Activated CD8-positive, alpha-beta memory T cell treated with anti-CD3 and anti-CD28 coated beads for 48 hours (primary cell): ENCODE measurements around the gene DYNC2I2.
"Not testable (repeated sequence)": the region's sequence is repeated elsewhere in the genome, so short reads cannot be mapped to it uniquely, and the experiment has no call there.

Experiments used
- DNase-seq, 3 experiments: peaks; one replicate each; pipeline ENCODE4 v3.0.0-alpha.2; 2020; ENCODE audit warnings: low read depth in 2 of 3, low spot score in 2 of 3

DYNC2I2 gene

GRCh38 chr9:128619779-128620178, 36.9 kb downstream of the DYNC2I2 start:
- DNase-seq, result no peak

- no peak for DNase-seq
These were observed 37.5 kb downstream of the DYNC2I2 start for GRCh38 chr9:128619127-128619526.

DNA sequence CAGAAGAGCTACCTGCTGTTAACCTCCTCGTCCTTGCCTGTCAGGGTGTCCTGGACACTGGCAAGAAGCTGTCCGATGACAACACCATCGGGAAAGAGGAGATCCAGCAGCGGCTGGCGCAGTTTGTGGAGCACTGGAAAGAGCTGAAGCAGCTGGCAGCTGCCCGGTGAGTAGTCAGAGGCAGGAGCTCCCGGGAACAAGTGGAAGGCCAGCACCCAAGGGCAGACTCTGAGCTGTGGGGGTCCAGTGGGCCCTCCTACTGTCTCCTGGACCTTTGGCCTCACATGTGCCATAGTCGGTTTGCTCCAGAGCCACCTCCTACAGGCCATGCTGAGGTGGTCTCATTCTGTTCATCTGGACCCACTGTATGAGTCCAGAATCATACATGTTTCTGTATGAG, 38.7 kb downstream of the DYNC2I2 start:
- no peak for DNase-seq

DNA sequence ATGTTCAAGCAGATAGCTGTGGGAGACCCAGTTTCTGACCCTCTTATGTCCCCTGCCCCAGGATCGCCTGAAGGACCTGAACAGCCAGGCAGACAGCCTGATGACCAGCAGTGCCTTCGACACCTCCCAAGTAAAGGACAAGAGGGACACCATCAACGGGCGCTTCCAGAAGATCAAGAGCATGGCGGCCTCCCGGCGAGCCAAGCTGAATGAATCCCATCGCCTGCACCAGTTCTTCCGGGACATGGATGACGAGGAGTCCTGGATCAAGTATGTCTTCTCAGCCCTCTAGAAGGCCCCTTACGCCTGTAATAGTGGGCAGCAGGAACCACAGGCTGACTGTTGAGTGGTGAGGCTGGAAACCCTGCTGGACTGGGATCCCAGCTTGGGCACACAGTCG, 41.1 kb downstream of the DYNC2I2 start:
- DNase-seq, result no peak

DNA sequence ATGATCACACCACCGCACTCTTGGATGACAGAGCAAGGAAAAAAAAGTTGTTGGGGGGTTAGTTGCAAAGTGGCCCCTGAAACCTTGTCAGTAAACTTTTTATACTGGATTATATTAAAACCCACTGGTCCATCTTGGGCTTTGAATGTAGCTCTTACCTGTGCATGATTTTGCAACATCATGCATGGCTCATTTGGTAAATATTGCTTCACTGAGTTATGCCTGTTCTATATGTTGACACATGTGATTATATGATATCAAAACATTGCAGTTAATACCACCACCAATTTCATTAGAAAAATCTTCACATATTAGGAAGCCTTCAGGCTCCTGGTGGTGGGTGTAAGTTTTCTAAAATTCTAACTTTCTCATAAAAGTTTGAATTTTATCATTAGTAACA, 41.9 kb downstream of the DYNC2I2 start:
- DNase-seq, result no peak

GRCh38 chr9:128611600-128612394, 44.9 kb downstream of the DYNC2I2 start:
- DNase-seq, result no peak

- no peak for DNase-seq
These were observed 45.8 kb downstream of the DYNC2I2 start for GRCh38 chr9:128610897-128611296.

DNA sequence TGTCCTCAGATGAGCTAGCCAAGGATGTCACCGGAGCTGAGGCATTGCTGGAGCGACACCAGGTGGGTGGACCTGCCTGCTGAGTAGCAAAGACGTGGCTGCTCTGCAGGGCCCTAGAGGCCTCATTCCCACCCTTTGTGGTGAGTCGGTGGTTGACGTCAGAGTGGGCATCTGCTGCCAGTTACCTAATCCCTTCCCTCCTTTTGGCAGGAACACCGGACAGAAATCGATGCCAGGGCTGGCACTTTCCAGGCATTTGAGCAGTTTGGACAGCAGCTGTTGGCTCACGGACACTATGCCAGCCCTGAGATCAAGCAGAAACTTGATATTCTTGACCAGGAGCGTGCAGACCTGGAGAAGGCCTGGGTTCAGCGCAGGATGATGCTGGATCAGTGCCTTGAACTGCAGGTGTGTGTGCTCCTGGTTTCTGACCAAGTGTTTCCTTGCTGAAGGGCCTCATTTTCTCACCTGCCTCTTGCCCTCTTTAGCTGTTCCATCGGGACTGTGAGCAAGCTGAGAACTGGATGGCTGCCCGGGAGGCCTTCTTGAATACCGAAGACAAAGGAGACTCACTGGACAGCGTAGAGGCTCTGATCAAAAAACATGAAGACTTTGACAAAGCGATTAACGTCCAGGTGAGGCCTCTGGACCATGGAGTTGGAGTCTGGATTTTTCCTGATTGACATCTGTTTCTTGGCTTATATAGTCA, 48.9 kb downstream of the DYNC2I2 start:
- DNase-seq, result no peak

DNA sequence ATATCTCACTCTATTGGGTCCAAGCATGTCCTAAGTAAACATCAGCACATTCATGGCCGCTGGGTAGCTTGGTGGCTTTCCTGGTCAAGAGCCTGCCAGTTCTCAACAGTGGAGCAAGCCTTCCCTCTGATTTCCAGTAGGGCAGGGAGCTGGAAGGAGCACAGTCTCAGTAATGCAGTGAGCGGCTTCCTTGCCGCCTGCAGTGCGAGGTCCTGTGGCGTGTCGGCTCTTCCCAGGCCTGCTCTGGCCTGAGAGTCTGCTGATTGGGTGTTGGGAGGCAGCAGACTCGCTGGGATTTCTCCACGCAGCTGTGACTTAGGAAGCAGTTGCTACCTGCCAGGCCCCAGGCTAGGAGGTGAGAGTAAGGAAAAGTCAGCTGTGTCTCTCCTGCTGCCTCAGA, 53.0 kb downstream of the DYNC2I2 start:
- no peak for DNase-seq

DNA sequence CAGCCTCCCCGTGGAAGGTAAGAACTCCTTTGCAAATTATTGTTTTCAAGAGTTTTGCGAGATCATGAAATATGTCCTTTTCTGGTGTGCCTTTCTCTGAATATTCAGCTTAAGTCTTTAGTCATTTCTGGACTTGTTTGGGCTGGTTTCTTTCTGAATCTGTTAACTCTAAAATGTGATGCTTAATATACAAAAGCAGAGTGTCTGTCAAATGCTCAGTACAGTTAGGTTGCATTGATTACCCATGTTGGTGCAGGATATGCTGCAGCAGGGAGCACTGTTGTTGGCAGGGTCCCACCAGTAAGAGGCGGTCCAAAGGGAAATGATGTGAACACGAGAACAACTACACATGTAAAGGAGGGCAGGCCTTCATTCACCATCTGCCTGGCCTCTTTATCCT, 56.5 kb downstream of the DYNC2I2 start:
- no peak for DNase-seq

- DNase-seq, result no peak
These were observed 61.2 kb downstream of the DYNC2I2 start for GRCh38 chr9:128595471-128595870.

GRCh38 chr9:128593856-128594255, 62.8 kb downstream of the DYNC2I2 start:
- no peak for DNase-seq

DNA sequence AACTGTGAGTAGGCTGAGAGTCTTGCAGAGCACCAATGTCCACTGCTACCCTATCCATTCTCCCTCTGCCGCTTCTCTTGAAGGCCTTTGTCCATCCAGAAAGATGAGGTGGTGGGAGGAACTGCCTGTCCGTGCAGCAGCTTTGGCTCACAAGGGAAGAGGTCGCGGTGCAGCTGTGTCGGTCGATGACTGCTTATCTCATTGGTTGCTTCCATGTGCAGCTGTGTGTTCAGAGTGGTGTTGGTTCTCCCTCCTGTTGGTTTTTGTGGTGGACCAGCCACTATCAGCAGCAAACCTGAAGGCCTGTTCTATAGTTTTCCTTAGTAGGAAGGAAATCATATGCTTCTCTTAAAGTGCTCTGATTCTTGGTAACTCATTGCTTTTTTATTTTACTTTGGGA, 63.6 kb downstream of the DYNC2I2 start:
- no peak for DNase-seq

DNA sequence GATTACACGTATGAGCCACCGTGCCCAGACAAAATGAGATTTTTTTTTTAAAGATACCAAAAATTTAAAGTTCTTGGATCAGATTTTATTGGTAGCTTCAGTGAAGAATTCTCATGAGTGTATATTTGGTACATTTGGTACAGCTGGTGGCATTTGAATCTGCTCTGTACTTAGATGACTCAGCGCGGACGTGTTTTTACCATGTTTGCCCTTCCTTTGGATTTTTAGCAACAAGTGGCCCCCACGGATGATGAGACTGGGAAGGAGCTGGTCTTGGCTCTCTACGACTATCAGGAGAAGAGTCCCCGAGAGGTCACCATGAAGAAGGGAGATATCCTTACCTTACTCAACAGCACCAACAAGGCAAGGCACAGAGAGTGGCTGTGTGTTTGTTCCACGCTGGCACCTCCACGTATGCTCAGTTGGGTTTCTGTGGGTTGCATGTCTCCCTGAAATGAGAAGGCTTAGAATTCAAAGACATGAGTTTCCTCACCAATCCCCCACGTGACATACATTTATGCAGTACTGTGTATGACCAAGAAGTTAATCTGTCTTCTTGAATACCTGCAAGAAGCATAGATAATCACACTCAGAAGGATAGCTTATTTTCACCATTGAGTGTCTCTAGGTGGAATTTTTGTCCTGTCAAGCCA, 67.9 kb downstream of the DYNC2I2 start:
- no peak for DNase-seq

DNA sequence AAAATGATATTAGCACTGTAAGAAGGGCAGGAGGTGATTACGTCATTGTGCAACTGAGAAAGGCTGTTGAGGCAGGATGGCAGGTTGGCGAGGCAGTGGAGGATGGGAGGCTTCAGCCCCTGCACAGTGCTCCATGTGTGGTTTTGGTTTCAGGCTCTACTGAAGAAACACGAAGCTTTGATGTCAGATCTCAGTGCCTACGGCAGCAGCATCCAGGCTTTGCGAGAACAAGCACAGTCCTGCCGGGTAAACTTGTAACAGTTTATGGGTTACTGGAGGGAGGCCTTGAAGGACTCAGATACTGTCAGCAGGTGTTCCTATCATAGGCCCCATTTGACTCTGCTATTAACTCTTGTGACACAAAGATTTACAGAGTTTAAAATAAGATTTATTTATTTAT, 69.2 kb downstream of the DYNC2I2 start:
- DNase-seq, result no peak

GRCh38 chr9:128586934-128587333, 69.7 kb downstream of the DYNC2I2 start:
- DNase-seq, result not testable (repeated sequence)

- DNase-seq, result not testable (repeated sequence)
These were observed 71.5 kb downstream of the DYNC2I2 start for GRCh38 chr9:128585155-128585554.
